CD4-positive, alpha-beta T cell treated with Interleukin-12 subunit alpha and Interleukin-12 subunit beta, for 1 hour (primary cell): ENCODE results near the gene LCMT1.
A peak's percentile ranks its signal among the peaks of the same experiment; 100 is the strongest.
"Not testable (repeated sequence)": the region's sequence is repeated elsewhere in the genome, so short reads cannot be mapped to it uniquely, and the experiment has no call there.

ENCODE experiments used
- DNase-seq: peaks from one replicate; pipeline ENCODE4 v3.0.0-alpha.2; 2020

Gene LCMT1

DNA sequence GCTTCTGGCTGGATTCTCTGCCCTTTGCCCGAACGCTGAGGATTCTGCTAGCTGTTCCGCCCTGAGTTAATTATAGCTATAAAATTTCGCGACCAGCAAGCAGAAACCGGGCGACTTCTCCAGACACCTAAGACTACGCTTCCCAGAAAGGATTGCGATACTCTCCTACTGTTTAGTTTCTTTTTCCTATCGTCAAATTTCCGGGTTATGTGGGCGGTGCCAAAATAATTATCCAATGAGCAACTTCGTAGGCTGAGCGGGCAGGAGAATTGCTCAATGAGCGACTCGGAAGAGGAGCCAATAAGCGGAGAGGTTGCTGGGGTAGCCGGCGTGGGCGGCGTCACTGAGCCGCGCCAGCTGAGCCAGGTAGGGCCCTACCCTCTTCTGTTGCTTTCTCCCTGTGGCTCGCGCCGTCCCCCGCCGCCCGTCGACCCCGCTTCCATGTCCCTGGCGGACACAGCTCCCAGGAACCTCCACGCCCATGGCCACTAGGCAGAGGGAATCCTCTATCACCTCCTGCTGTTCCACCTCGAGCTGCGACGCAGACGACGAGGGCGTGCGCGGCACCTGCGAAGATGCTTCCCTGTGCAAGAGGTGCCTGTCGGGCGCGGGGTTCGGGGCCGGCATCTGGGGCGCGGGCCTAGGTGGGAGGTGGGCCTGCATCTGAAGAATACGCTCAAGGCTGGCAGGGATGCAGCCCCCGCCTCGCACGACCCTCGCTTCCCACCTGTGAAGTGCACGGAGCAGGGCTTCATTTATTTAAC lies at the start of gene LCMT1:
TSS of gene LCMT1 (plus strand) at position 340 of the 764 bp plus-strand sequence. CDS start at position 482, 142 bp downstream.
- DNase-seq: peak; percentile 96

DNA sequence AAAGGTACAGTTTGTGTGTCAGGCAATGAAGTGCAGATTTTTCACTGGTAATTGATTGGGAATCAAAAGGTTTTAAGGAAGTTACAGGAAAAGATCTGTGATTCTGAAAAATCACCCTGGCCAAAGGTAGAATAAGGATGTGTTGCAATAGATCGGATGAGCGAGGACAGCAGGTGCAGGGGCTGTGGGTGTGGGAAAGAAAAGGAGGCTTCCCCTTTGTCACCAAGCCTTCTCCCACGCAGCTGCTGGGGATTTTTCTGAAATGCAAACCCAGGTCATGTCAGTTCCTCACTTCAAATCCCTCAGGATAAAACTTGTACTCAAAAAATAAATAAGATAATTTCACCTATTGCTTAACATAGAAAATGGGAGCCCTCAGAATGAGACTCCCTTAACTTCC lies 48.4 kb upstream of the LCMT1 start:
- no peak for DNase-seq

GRCh38 chr16:25063865-25064264 lies 47.7 kb upstream of the LCMT1 start:
- no peak for DNase-seq

GRCh38 chr16:25064281-25064680 lies 47.3 kb upstream of the LCMT1 start:
- not testable (repeated sequence) for DNase-seq

DNA sequence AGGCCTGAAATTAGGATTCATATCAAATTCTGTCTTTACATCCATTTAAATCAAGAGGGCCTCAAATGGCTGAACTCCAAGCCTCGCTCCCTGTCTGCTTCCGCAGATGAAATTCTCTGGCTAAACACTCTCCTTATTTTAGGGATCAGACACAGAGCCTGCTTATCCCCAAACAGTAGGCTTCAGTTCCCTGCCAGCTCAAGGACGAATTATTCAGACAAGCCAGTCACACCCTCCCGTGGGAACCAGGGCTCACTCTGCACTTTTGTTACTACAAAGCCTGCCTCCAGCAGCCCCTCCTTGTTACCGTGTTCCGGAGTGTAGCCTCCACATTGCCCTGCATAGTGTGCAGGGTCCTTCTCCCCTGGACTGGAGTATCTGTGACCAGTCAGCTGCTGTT lies 46.6 kb upstream of the LCMT1 start:
- no peak for DNase-seq

DNA sequence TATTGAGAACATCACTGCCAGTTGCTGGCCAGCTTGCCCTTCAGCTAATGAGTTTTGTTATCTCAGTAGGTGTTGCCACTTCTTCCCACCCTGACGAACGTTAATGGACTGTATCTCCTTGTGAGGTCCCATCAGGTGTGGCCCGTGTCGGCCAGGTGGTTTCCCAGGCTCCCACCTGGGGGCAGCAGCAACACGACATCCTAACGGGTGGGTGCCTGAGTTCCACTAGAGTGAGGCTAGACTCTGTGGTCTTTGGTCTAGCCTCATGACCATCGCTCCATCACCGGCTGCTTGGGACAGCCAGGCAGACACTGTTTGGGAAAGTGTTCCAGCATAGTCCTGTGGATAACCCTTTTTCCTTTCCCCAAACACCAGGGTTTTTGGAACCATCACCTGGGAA lies 45.6 kb upstream of the LCMT1 start:
- no peak for DNase-seq

DNA sequence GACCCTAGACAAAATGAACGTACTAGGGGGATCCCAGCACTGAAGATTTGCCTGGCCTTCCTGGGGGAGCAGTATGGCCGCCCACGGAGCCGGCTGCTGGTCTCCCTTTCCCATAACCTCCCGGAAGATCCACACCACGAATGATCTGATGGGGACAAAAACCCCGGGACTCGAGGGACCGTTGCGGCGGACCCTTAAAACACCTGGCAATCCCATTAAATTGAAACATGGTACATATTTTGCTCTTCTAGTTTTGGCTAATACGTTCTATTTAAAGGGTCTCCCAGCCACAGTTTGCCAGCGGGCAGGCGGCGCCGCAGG lies 45.2 kb upstream of the LCMT1 start:
- DNase-seq: no peak

DNA sequence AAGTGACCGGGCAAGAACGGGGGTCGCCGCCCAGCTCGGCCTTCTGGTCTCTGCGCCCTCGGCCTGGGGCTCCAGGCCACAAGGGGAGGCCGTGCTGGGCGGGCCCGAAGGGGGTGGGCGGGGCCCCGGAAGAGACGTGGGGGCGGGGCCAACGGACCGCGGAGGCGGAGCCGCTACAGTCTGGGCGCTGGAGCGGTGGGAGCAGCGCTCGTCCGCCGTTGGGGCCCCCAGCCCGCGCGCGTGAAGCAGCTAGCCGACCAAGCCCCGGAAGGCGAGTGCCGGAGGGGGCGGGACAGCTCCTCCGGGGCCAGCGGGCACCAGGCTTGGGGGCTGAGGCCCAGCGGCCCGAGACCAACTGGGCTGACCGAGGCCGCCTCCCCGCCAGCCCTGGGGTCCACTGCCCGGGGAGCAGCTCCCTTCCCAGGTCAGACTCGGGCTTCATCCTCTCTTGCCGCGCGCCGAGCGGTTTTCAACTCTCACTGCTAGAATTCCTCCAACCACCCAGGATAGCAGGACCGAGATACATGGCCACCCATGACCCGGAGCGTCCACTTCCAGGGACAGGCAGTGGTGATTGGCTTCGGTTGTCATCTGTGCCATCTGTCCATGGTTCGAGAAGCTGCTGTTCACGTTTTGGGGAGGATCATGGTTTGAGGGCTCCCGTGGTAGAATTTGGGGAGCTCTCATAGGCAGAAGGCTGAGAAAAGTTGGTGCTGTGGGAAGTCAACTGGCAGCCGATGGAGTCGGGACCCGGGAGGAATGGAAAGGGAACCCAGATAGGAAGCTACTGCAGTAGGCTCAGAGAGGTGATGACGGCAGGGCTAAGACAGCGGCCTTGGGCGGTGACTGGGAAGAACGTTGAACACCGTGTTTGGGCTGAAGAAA lies 44.6 kb upstream of the LCMT1 start:
- peak; percentile 91 for DNase-seq

- DNase-seq: no peak
Observed at GRCh38 chr16:25073854-25074253, 37.7 kb upstream of the LCMT1 start.

GRCh38 chr16:25078386-25078978 lies 33.1 kb upstream of the LCMT1 start:
- no peak for DNase-seq

DNA sequence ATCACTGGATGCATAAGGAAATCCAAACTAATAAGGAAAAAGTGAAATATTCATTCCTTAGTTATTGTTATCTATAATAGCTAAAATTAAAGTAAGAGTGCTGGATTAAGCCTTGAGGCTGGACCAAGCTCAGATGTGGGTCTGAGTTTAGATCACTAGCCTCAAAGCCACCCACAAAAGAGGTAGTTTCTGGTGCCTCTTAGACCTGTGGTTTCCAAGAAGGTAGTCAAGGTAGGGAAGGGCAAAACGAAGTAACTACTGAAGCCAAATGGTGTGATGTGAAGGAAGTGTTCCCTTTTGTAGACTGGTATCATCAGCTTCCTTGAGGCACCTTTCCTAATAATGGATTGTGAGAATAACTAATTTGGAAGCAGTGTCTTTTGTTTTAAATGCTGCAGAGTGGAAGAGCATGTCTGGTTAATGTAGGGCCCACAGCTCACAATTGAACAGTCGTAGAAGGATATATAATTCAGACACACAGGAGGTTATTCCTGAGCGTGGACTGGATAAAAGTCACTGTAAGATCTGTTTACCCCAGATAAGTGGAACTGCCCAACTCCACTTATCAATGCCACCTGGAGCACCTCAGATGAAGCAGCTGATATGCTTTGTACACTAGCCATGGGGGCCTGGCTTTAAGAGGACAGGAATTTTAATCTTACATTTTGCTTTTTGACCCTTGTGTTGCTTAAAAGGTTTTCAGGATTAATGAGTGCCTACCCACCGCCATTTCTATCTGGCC lies 31.7 kb upstream of the LCMT1 start:
- DNase-seq: no peak

- no peak for DNase-seq
Observed at GRCh38 chr16:25080420-25081131, 31.0 kb upstream of the LCMT1 start.

- DNase-seq: no peak
Observed at GRCh38 chr16:25081702-25082101, 29.8 kb upstream of the LCMT1 start.

- no peak for DNase-seq
Observed at GRCh38 chr16:25083065-25083464, 28.5 kb upstream of the LCMT1 start.

DNA sequence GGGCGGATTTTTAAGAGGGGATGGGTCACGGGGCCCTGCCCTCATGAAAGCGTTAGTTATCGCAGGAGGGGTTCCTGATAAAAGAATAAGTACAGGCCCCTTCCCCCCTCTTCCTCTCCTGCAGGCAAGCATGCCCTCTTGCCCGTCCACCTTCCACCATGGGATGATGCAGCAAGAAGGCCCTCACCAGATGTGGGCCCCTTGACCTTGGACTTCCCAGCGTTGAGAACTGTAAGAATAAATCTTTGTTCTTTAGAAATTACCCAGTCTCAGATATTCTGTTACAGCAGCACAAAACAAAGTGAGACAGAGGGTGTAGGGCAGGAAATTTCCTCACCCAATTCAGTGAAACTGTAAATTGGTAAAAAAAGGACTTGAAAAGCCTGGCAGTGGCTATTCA lies 27.8 kb upstream of the LCMT1 start:
- DNase-seq: no peak

GRCh38 chr16:25084797-25085196 lies 26.7 kb upstream of the LCMT1 start:
- DNase-seq: no peak

GRCh38 chr16:25087761-25088160 lies 23.8 kb upstream of the LCMT1 start:
- DNase-seq: no peak

GRCh38 chr16:25089351-25089750 lies 22.2 kb upstream of the LCMT1 start:
- no peak for DNase-seq

DNA sequence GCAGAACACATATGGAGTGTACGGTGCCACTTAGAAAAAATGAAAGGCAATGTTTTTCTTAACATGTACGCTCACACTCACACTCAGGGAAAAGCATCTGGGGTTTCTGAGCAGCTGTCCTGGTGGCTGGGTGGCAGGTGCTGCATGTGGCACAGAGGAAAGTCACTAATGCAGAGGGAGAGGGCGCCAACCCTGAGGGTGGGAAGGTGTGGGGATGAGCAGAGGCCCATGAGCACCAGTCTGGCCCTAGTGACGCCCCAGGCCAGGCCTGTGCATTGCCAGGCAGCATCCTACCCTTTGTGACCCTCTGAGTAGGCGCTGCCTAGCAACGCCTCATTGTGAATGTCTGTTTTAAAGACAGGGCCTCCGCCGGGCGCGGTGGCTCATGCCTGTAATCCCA lies 19.1 kb upstream of the LCMT1 start:
- DNase-seq: no peak

DNA sequence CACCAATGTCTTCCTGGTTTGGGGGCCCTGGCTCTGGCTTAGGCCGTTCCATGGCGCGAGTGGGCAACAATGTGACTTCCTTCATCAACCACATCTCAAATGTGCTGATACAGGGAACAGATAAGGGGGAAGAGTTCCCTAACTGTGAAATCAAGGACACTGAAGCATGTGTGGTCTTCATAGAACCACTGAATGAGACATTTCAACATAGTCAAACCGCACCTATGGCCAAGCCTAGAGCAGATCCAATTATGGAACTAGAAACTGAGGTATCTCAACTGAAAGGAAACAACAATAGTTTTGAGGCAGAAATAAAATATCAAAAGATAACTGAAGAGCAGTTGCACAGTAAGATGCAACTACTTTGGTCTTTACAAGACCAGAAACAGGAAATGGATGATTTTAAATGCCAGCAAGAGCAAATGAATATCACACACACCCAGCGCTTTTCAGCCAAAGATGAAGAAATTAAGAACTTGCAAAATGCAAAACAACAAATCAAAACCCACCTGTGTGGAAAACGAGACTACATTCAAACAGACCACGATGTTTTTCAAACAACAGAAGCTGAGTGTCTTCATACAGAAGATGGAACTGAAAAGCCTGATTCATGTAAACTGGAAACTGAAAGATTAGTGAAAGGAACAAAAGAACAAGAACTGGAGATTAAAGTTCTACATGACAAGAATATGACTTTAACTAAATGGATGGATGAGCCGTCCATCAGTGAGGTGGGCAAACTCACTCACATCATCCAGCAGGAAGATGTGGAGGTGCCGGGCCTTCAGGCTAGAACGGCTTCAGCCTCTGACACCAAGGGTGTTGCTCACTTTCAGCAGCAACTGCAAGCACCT lies 18.1 kb upstream of the LCMT1 start:
- no peak for DNase-seq

GRCh38 chr16:25094596-25094995 lies 16.9 kb upstream of the LCMT1 start:
- no peak for DNase-seq

DNA sequence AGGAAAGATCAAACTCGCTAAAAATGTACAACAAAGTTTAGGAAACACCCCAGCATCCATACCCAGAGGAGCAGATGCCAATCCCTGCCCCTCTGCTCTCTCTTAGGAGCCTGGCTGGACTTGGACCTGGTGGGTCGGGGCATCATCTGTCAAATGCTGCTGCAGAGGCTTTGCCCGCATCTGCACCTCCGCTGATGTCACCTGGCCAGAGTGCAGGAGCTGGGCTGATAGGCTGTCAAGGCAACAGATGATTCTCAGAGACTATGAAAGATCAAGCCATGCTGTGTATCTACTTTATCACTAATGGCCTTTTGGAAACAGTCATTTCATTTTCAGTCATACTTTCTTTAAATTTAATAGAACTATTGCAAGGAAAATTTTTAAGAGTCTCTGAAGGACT lies 15.9 kb upstream of the LCMT1 start:
- no peak for DNase-seq
